ENCODE results near the gene MARCO.

DNA sequence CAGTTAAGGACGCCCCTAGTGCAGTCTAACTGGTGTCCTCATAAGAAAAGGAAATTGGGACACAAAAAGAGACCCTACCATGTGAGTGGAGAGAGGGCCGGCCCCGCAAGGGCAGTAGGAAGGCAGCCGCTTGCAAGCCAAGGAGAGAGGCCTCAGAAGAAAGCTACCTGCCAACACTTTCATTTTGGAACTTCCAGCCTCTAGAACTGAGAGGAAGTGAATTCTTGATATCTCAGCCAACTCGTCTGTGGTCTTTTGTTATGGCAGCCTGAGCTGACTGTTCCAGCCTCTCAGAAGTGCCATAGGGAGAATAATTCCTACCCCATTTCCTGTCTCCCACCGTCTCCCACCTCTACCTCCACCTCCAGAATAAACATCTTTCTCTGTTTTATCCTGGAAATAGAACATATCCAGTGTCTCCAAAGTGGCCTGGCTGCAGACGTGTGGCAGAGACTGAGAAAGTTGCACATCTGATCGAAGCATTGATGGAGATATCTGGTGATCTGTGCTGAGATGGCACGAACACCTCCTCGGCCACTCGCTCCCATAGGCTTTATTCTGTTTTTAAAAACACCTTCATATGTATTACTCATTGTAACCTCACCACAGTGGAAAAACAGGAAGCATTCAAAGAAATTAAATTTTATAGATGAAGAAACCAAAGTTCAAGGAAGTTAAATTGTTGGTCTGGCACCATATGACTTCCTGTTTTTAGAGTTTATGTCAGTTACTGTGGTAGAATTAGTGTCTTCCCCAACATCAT is 39.5 kb upstream of the MARCO start:
- TF ChIP-seq CSDC2 (CRISPR knock-in tag; IDR thresholded peaks at IDR 0.05): no peak
- TF ChIP-seq ARNTL (CRISPR knock-in tag; IDR thresholded peaks at IDR 0.05; ENCODE audit: borderline replicate concordance, low read depth): no peak
- no peak for TF ChIP-seq ZFP30 (CRISPR knock-in tag; IDR thresholded peaks at IDR 0.05)
- TF ChIP-seq, protein P1, sequence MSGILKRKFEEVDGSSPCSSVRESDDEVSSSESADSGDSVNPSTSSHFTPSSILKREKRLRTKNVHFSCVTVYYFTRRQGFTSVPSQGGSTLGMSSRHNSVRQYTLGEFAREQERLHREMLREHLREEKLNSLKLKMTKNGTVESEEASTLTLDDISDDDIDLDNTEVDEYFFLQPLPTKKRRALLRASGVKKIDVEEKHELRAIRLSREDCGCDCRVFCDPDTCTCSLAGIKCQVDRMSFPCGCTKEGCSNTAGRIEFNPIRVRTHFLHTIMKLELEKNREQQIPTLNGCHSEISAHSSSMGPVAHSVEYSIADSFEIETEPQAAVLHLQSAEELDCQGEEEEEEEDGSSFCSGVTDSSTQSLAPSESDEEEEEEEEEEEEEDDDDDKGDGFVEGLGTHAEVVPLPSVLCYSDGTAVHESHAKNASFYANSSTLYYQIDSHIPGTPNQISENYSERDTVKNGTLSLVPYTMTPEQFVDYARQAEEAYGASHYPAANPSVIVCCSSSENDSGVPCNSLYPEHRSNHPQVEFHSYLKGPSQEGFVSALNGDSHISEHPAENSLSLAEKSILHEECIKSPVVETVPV (CRISPR knock-in tag; IDR thresholded peaks at IDR 0.05): no peak
- TF ChIP-seq, protein P2, sequence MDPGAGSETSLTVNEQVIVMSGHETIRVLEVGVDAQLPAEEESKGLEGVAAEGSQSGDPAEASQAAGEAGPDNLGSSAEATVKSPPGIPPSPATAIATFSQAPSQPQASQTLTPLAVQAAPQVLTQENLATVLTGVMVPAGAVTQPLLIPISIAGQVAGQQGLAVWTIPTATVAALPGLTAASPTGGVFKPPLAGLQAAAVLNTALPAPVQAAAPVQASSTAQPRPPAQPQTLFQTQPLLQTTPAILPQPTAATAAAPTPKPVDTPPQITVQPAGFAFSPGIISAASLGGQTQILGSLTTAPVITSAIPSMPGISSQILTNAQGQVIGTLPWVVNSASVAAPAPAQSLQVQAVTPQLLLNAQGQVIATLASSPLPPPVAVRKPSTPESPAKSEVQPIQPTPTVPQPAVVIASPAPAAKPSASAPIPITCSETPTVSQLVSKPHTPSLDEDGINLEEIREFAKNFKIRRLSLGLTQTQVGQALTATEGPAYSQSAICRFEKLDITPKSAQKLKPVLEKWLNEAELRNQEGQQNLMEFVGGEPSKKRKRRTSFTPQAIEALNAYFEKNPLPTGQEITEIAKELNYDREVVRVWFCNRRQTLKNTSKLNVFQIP (CRISPR knock-in tag; IDR thresholded peaks at IDR 0.05; ENCODE audit: borderline replicate concordance, low read depth): no peak
- TF ChIP-seq OSR1 (CRISPR knock-in tag; IDR thresholded peaks at IDR 0.05): no peak
- no peak for TF ChIP-seq ZFP3 (CRISPR knock-in tag; IDR thresholded peaks at IDR 0.05)
- TF ChIP-seq, protein P3, sequence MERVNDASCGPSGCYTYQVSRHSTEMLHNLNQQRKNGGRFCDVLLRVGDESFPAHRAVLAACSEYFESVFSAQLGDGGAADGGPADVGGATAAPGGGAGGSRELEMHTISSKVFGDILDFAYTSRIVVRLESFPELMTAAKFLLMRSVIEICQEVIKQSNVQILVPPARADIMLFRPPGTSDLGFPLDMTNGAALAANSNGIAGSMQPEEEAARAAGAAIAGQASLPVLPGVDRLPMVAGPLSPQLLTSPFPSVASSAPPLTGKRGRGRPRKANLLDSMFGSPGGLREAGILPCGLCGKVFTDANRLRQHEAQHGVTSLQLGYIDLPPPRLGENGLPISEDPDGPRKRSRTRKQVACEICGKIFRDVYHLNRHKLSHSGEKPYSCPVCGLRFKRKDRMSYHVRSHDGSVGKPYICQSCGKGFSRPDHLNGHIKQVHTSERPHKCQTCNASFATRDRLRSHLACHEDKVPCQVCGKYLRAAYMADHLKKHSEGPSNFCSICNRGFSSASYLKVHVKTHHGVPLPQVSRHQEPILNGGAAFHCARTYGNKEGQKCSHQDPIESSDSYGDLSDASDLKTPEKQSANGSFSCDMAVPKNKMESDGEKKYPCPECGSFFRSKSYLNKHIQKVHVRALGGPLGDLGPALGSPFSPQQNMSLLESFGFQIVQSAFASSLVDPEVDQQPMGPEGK (CRISPR knock-in tag; IDR thresholded peaks at IDR 0.05; ENCODE audit: borderline replicate concordance): no peak
- no peak for TF ChIP-seq TOX (CRISPR knock-in tag; IDR thresholded peaks at IDR 0.05; ENCODE audit: borderline replicate concordance)
- no peak for TF ChIP-seq ZNF8 (CRISPR knock-in tag; IDR thresholded peaks at IDR 0.05)

All from SK-N-SH treated with all-trans-retinoic acid at 6 μM for 48 hours (cell line).